ENCODE results near the gene PRELP.
A peak's percentile ranks its signal among the peaks of the same experiment; 100 is the strongest.

Gene PRELP

DNA sequence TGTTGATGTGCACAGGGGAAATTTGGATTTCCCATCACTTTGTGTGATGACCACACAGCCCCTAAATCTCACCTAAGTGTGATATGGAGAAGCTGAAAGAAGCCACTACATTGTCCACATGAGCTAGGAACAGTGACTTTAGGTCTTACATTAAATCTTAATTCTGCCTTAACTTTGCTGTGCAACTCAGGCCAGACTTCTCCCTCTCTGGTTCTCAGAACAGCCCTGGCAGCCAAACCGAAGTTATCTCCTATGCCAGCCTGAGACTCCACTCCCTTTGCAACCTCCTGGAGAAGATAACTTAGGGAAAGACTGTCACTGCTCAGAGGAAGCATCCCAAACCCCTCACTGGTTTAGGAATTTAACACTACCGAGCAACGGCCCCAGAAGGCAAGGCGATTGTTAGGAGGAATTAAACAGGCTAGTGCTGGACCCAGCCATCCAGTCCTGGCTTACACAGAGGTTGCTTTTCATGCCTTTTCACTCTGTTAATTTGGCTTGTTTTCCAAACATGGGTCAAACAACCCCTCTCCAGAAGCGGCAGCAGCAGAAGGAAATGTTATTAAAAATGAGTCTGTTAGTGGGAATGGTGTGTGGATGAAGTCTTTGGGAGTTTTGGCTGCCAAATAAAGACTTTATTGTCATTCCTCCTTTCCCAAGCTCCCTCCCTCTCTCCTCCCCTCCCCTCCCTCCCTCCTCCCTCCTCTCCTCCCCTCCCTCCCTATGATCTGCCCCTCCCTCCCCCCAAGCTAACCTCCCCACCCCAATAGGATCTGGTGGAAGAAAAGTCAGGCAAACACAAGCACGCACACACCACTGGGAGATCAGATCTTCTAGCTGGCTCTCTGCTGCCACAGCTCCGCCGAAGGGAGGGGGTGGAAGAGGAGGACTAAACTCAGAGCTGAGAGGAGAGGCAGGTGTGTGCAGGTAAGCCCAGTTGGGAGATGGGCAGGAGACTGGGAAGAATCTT lies at the start of gene PRELP:
Gene PRELP (plus strand): TSS at position 795 of the 970 bp plus-strand sequence. CDS start 7,379 bp downstream, outside the sequence.
- no peak within 1 kb of the TSS for H3K9ac ChIP-seq (ENCODE audit: low read depth, low read length)
- H3K9me3 ChIP-seq (ENCODE audit: control insufficient read depth, insufficient read depth, low read length) = no peaks in the 10 kb centered on the region
- H3K27ac ChIP-seq (ENCODE audit: low read depth, low read length) = no peak within 1 kb of the TSS
- no peaks in the 10 kb centered on the region for H3K27me3 ChIP-seq (ENCODE audit: control insufficient read depth, insufficient read depth, low read length)
- H3K4me3 ChIP-seq (ENCODE audit: low read depth, low read length) = peak within 1 kb of the TSS; percentile 22
- no peaks in the 10 kb centered on the region for H3K36me3 ChIP-seq (ENCODE audit: control insufficient read depth, insufficient read depth, low read length)
- H3K4me1 ChIP-seq (ENCODE audit: control insufficient read depth, insufficient read depth, low read length) = peaks cover 11% of the 10 kb centered on the region

DNA sequence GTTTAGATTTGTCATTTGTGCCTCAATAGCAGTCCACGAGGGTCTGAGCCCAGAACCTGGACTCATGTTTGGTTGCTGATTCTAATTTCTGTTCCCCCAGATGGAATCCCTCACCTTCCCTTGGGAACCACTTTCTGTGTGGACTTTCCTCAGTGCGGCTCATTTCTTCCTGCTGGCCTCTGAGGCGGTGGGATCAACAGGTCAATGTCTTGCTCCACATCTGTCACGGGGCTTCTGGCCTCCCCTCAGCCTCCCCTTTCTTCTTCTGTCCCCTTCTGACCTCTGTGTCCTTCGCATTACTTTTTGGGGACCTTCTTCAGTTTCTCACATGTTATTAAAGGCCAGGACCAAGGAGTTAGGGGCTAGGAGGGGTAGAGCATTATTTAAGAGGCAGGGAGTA lies 49.2 kb upstream of the PRELP start:
- no peak overlapping the region for H3K4me3 ChIP-seq (ENCODE audit: low read depth, low read length)
- no peaks in the 10 kb centered on the region for H3K36me3 ChIP-seq (ENCODE audit: control insufficient read depth, insufficient read depth, low read length)
- no peaks in the 10 kb centered on the region for H3K9me3 ChIP-seq (ENCODE audit: control insufficient read depth, insufficient read depth, low read length)
- no peaks in the 10 kb centered on the region for H3K4me1 ChIP-seq (ENCODE audit: control insufficient read depth, insufficient read depth, low read length)
- no peak overlapping the region for H3K9ac ChIP-seq (ENCODE audit: low read depth, low read length)
- no peaks in the 10 kb centered on the region; the same call in 1 of the 2 replicates for H3K27me3 ChIP-seq (ENCODE audit: control insufficient read depth, insufficient read depth, low read length)
- no peak overlapping the region for H3K27ac ChIP-seq (ENCODE audit: low read depth, low read length)

DNA sequence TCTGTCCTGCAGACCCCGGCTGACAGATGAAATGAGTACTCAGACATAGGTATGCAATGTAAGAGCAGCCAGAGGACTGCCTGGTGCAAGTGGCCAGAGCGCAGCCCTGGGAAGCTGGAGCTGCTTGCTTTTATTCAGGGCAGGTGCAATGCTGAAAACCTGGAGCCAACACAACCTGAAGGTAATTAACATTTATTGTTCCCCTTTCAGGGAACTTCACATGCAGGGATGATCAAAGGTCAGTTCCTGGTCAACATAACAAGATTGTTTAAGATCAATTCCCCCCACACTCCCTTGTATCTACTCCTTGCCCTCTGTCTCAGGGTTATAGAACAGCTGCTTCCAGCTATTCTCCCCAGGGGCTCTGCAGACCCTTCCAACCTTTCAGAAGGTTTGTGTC lies 48.7 kb upstream of the PRELP start:
- H3K4me1 ChIP-seq (ENCODE audit: control insufficient read depth, insufficient read depth, low read length) = no peaks in the 10 kb centered on the region

DNA sequence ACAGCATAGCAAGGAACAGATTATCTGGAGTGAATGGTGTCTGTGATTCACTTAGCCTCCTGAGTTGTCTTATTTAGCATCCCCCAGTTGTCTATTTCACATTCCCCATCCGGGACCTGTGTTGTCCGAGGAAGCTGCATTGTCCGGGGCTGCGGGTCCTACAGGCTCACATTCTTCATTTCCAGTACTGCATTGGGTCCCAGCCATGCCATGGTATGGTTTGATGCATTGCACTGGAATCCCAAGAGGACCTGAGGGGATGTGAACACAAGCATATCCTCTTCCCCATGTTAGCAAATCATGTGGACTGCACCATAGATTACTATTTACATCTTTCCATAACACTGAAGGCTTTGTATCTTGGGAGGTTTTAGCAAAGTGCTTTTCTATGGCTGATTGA lies 48.2 kb upstream of the PRELP start:
- Histone ChIP-seq H3K27me3 (ENCODE audit: control insufficient read depth, insufficient read depth, low read length) (no peaks in the 10 kb centered on the region; the same call in 1 of the 2 replicates), H3K4me3 (ENCODE audit: low read depth, low read length) (no peak overlapping the region), H3K4me1 (ENCODE audit: control insufficient read depth, insufficient read depth, low read length) (no peaks in the 10 kb centered on the region), H3K9me3 (ENCODE audit: control insufficient read depth, insufficient read depth, low read length) (no peaks in the 10 kb centered on the region), H3K9ac (ENCODE audit: low read depth, low read length) (no peak overlapping the region), H3K27ac (ENCODE audit: low read depth, low read length) (no peak overlapping the region), H3K36me3 (ENCODE audit: control insufficient read depth, insufficient read depth, low read length) (no peaks in the 10 kb centered on the region)

More for the DNA sequence above, 48.7 kb upstream of the PRELP start:
- Histone ChIP-seq H3K9me3 (ENCODE audit: control insufficient read depth, insufficient read depth, low read length) (no peaks in the 10 kb centered on the region), H3K27ac (ENCODE audit: low read depth, low read length) (no peak overlapping the region), H3K9ac (ENCODE audit: low read depth, low read length) (no peak overlapping the region), H3K36me3 (ENCODE audit: control insufficient read depth, insufficient read depth, low read length) (no peaks in the 10 kb centered on the region), H3K27me3 (ENCODE audit: control insufficient read depth, insufficient read depth, low read length) (no peaks in the 10 kb centered on the region; the same call in 1 of the 2 replicates), H3K4me3 (ENCODE audit: low read depth, low read length) (no peak overlapping the region)

DNA sequence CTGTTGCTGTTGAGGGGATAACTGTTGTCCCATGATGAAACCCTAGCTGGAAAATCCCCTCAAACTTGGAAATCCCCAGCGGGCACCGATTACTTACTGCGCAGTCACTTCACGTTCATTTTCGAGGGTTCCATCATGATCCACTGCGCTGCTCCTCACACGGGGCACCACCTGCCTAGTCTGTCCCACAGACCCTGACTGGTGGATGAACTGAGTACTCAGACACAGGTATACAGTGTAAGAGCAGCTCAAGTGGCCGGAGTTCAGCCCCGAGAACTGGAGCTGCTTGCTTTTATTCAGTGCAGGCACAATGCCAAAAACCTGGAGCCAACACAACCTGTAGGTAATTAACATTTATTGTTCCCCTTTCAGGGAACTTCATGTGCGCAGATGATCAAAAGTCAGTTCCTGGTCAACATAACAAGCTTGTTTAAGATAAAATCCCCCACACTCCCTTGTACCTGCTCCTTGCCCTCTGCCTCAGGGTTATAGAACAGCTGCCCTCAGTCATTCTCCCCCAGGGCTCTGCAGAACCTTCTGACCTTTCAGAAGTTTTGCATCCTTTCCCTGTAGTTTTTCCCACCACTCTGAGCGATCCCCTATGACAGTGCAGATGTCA lies 46.5 kb upstream of the PRELP start:
- Histone ChIP-seq H3K4me1 (ENCODE audit: control insufficient read depth, insufficient read depth, low read length) (no peaks in the 10 kb centered on the region), H3K36me3 (ENCODE audit: control insufficient read depth, insufficient read depth, low read length) (no peaks in the 10 kb centered on the region), H3K27me3 (ENCODE audit: control insufficient read depth, insufficient read depth, low read length) (no peaks in the 10 kb centered on the region; the same call in 1 of the 2 replicates), H3K4me3 (ENCODE audit: low read depth, low read length) (no peak overlapping the region), H3K27ac (ENCODE audit: low read depth, low read length) (no peak overlapping the region), H3K9me3 (ENCODE audit: control insufficient read depth, insufficient read depth, low read length) (no peaks in the 10 kb centered on the region), H3K9ac (ENCODE audit: low read depth, low read length) (no peak overlapping the region)

DNA sequence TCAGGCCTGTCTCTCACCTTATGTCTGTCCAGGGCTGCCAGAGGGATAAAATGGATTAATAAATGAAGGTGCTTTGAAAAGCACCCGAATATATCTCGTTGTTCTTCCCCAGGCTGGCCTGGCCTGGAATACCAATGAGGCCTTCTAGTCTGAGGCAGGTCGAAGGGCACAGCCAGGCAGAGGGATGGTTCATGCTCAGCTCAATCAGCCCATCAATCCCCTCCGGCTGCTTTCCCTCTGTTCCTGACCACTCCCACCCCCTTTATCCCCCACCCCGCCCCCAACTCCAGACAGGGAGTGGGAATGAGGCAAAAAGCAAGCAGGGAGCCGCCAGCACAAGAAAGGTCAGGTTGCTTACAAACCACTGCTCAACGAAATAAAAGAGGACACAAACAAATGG lies 40.0 kb upstream of the PRELP start:
- Histone ChIP-seq H3K36me3 (ENCODE audit: control insufficient read depth, insufficient read depth, low read length) (no peaks in the 10 kb centered on the region), H3K27me3 (ENCODE audit: control insufficient read depth, insufficient read depth, low read length) (no peaks in the 10 kb centered on the region), H3K4me3 (ENCODE audit: low read depth, low read length) (no peak overlapping the region), H3K4me1 (ENCODE audit: control insufficient read depth, insufficient read depth, low read length) (no peaks in the 10 kb centered on the region), H3K9ac (ENCODE audit: low read depth, low read length) (no peak overlapping the region), H3K27ac (ENCODE audit: low read depth, low read length) (no peak overlapping the region), H3K9me3 (ENCODE audit: control insufficient read depth, insufficient read depth, low read length) (no peaks in the 10 kb centered on the region)

DNA sequence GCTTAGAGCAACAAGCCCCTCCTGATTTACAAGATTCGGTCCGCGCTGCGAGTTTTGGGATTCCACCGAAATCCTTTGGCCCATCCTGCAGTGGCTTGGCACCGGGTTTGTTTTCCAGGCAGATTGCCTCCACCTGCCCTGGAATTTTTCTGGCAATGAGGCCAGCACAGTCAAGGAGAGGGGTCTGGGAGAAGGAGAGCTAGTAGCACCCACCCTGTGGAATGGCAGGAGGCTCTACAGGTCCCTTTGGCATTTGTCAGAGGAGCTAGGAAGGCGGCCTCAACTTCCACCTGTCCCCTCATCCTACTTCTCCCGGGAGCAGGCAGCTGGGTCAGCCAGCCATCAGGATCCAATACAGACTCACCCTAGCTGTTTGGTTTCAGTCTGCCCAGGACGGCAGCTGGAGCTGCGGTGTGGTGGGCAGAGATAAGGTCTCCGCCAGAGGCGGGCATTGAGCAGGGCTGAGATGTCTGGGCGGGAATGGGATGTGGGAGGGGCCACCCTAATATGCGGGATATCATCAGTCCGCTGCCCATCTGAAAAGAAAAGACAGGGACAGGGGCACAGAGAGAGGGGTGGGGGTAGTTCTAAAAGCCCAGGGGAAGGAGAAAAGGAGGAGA lies 37.8 kb upstream of the PRELP start:
- no peak overlapping the region for H3K27ac ChIP-seq (ENCODE audit: low read depth, low read length)
- H3K4me3 ChIP-seq (ENCODE audit: low read depth, low read length) = no peak overlapping the region
- peaks cover 2% of the 10 kb centered on the region; the same call in 1 of the 2 replicates for H3K27me3 ChIP-seq (ENCODE audit: control insufficient read depth, insufficient read depth, low read length)
- H3K9ac ChIP-seq (ENCODE audit: low read depth, low read length) = no peak overlapping the region
- H3K9me3 ChIP-seq (ENCODE audit: control insufficient read depth, insufficient read depth, low read length) = no peaks in the 10 kb centered on the region
- no peaks in the 10 kb centered on the region for H3K36me3 ChIP-seq (ENCODE audit: control insufficient read depth, insufficient read depth, low read length)
- H3K4me1 ChIP-seq (ENCODE audit: control insufficient read depth, insufficient read depth, low read length) = peaks cover under 1% of the 10 kb centered on the region

DNA sequence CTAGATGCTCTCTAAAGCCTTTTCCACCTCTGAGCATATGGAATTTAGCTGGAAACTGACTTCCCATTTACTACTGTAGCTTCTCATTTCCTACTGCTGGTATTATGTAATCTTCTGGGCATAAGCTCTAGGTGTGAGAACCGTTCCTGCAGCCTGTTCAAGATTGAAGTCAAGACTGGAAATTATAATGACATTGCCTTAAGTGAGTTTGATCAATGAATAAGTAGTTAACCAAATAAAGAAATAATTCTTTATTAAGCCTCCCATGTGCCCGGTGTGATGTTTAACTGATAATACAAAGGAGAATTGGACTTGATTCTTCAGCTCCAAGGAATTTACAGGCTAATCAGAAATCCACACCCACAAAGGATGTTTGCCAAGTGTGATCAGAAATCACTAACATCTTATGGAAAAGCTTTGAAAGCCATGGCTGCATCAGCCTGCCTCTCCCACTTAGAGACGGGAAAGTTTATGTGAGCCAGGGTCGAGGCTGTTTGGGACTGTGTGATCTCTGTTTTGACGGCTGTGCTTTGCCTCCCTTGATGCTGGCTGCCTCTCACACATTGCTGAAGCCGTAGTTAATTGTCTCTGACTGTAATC lies 36.4 kb upstream of the PRELP start:
- Histone ChIP-seq H3K27me3 (ENCODE audit: control insufficient read depth, insufficient read depth, low read length) (peaks cover 2% of the 10 kb centered on the region; the same call in 1 of the 2 replicates), H3K4me3 (ENCODE audit: low read depth, low read length) (no peak overlapping the region), H3K4me1 (ENCODE audit: control insufficient read depth, insufficient read depth, low read length) (peaks cover 9% of the 10 kb centered on the region), H3K36me3 (ENCODE audit: control insufficient read depth, insufficient read depth, low read length) (no peaks in the 10 kb centered on the region), H3K9me3 (ENCODE audit: control insufficient read depth, insufficient read depth, low read length) (no peaks in the 10 kb centered on the region), H3K27ac (ENCODE audit: low read depth, low read length) (no peak overlapping the region), H3K9ac (ENCODE audit: low read depth, low read length) (no peak overlapping the region)

DNA sequence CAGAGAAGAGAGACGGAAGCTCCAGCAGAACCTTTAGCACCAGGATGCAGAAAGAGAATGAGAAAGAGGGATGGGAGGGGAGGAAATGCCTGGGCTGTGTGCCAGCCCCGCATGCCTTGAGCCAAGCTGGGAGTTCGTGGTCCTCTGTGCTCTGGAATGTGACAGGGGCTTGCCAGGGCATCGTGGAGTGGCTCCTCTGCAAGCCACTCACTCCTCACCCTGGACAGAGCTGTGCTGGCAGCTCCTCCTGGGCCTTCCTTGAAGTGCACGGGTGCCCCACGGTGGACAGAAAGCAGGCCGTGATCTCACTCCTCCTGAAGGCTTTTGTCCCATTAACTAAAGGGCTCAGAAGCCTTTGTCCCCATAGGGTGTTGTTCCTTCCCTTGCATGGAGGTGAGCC lies 34.8 kb upstream of the PRELP start:
- Histone ChIP-seq H3K27ac (ENCODE audit: low read depth, low read length) (no peak overlapping the region), H3K27me3 (ENCODE audit: control insufficient read depth, insufficient read depth, low read length) (peaks cover 2% of the 10 kb centered on the region; the same call in 1 of the 2 replicates), H3K4me1 (ENCODE audit: control insufficient read depth, insufficient read depth, low read length) (peaks cover 9% of the 10 kb centered on the region), H3K9me3 (ENCODE audit: control insufficient read depth, insufficient read depth, low read length) (no peaks in the 10 kb centered on the region), H3K4me3 (ENCODE audit: low read depth, low read length) (no peak overlapping the region), H3K9ac (ENCODE audit: low read depth, low read length) (no peak overlapping the region), H3K36me3 (ENCODE audit: control insufficient read depth, insufficient read depth, low read length) (no peaks in the 10 kb centered on the region)

DNA sequence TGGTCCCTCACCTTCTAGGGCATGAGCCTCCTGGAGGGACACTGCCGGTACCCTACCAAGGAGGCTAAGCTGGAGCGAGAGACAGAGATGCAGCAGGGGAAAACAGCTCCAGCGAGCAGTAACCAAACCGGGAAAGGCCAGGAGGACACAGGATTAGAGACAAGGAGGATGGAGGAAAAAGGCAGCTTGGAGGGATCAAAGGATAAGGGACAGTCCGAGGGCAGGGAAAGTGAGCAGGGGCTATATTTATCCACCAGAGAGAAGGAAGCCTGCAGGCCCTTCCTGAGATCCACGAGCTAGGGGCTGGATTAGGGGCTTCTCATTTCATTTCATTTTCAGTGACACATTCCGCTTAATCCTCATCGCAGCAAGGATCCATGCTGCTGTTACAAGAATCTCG lies 33.8 kb upstream of the PRELP start:
- Histone ChIP-seq H3K4me1 (ENCODE audit: control insufficient read depth, insufficient read depth, low read length) (peaks cover 9% of the 10 kb centered on the region), H3K27me3 (ENCODE audit: control insufficient read depth, insufficient read depth, low read length) (peaks cover 2% of the 10 kb centered on the region; the same call in 1 of the 2 replicates), H3K9me3 (ENCODE audit: control insufficient read depth, insufficient read depth, low read length) (no peaks in the 10 kb centered on the region), H3K27ac (ENCODE audit: low read depth, low read length) (no peak overlapping the region), H3K9ac (ENCODE audit: low read depth, low read length) (no peak overlapping the region), H3K4me3 (ENCODE audit: low read depth, low read length) (no peak overlapping the region), H3K36me3 (ENCODE audit: control insufficient read depth, insufficient read depth, low read length) (no peaks in the 10 kb centered on the region)

Data from HUES48 (cell line).